Thoracic aorta (tissue), 2 donors: ENCODE results near the gene EMILIN2. TPM values are rescaled to one million over a fixed set of nuclear protein-coding genes. Genes with fewer than 3 reads are reported as not detected.
A peak's percentile ranks its signal among the peaks of the same experiment; 100 is the strongest.

Source experiments
- ATAC-seq: fragments of 150-250 bp; one replicate; pipeline ENCODE4 v1.8.0; 2017; ENCODE audit warnings: low read depth; ENCODE audit not compliant: insufficient number of reproducible peaks, low FRiP score
- DNase-seq: peaks from one replicate; pipeline ENCODE4 v3.0.0-alpha.2; 2020; ENCODE audit warnings: low spot score
- H3K27ac ChIP-seq, 2 donors: fragments of 200-600 bp; sonication (generic); 1 replicate in 1 of 2; 2 replicates in 1 of 2; pipeline ENCODE4 v1.5.1; 2016; ENCODE audit warnings: mild to moderate bottlenecking in 2 of 2, moderate library complexity in 2 of 2
- H3K27me3 ChIP-seq: fragments of 200-600 bp; sonication (generic); replicated peaks from 2 replicates; pipeline ENCODE4 v1.6.0; 2016; ENCODE audit warnings: mild to moderate bottlenecking; ENCODE audit not compliant: insufficient read depth
- H3K36me3 ChIP-seq: fragments of 200-600 bp; sonication (generic); one replicate; pipeline ENCODE4 v1.5.1; 2016
- H3K4me1 ChIP-seq, 2 donors: fragments of 200-600 bp; sonication (generic); 1 replicate in 1 of 2; 2 replicates in 1 of 2; pipeline versions ENCODE4 v1.5.1 to v1.6.0; 2016; ENCODE audit warnings: low read depth in 2 of 2, mild to moderate bottlenecking in 1 of 2; ENCODE audit not compliant: control insufficient read depth in 1 of 2
- H3K4me3 ChIP-seq: fragments of 200-600 bp; sonication (generic); 2 replicates; pipeline ENCODE4 v1.5.1; 2016; ENCODE audit warnings: mild to moderate bottlenecking
- H3K9me3 ChIP-seq: fragments of 200-600 bp; sonication (generic); 2 replicates; pipeline ENCODE4 v1.5.1; 2016
- total RNA-seq, 2 donors: library from RNA; depleted of rRNA; stranded (reverse); fragments of >200 nt; gene quantifications; one replicate each; pipeline versions ENCODE4 v1.1.0 to v1.2.3, GENCODE V29; 2016
- TF ChIP-seq, protein P1 (sequence below): fragments of 200-600 bp; sonication (generic); IDR thresholded peaks from one replicate; pipeline ENCODE4 v1.5.1; 2019; ENCODE audit warnings: antibody characterized with exemption

Gene EMILIN2
- total RNA-seq, 2 donors from 2014 or later = 22.6 to 27.4 TPM

DNA sequence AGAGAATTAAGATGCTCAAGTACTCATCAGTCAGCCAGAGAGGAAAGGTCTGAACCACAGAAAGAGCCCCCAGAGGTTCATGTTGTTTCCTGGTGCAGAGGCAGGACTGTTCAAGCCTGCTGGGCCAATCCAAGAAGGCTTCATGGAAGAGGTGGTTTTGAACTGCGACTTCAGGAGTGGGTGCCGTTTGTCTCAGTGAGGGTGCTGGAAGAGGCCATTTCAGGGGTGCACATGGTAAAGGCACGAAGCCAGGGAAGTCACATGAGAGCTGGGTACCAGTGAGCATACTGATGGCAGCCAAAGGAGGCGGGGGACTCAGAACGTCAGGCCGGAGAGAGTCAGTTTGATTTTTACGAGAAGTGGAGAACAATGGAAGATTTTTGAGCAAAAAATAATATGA is 55.5 kb downstream of the EMILIN2 start:
- Histone ChIP-seq H3K9me3 (no peaks in the 10 kb centered on the region), H3K4me3 (no peak overlapping the region), H3K36me3 (no peaks in the 10 kb centered on the region), H3K4me1 (peaks cover 0 to 38% of the 10 kb centered on the region in 2 donors), H3K27me3 (no peaks in the 10 kb centered on the region), H3K27ac (peak overlapping the region; percentile 44 to 51)
- TF ChIP-seq, protein P1, sequence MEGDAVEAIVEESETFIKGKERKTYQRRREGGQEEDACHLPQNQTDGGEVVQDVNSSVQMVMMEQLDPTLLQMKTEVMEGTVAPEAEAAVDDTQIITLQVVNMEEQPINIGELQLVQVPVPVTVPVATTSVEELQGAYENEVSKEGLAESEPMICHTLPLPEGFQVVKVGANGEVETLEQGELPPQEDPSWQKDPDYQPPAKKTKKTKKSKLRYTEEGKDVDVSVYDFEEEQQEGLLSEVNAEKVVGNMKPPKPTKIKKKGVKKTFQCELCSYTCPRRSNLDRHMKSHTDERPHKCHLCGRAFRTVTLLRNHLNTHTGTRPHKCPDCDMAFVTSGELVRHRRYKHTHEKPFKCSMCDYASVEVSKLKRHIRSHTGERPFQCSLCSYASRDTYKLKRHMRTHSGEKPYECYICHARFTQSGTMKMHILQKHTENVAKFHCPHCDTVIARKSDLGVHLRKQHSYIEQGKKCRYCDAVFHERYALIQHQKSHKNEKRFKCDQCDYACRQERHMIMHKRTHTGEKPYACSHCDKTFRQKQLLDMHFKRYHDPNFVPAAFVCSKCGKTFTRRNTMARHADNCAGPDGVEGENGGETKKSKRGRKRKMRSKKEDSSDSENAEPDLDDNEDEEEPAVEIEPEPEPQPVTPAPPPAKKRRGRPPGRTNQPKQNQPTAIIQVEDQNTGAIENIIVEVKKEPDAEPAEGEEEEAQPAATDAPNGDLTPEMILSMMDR = no peak
- no peak for DNase-seq
- ATAC-seq = no peak

DNA sequence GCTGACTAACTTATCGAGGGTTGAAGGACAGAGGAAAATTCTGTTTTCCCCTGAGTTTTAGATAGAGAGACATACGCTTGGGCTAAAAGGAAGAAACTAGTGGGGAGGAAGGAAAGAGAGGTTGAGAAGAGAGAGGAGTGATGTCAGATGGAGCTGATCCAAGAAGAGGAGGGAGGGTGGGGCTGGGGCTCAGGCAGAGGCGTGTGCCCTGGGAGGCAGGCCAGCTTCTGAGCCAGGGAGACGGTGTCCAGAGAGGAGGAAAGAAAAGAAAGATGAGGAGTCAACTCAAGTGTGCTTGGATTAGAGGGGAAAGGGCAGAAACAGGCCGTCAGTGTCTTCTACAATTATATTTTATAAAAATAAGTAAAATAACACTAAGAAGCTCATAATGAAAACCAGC is 56.2 kb downstream of the EMILIN2 start:
- Histone ChIP-seq H3K4me1 (peaks cover 0 to 41% of the 10 kb centered on the region in 2 donors), H3K27ac (peak overlapping the region; percentile 44 to 51), H3K9me3 (no peaks in the 10 kb centered on the region), H3K4me3 (no peak overlapping the region), H3K27me3 (no peaks in the 10 kb centered on the region), H3K36me3 (no peaks in the 10 kb centered on the region)
- ATAC-seq (no peak), DNase-seq (no peak)
- TF ChIP-seq, protein P1 = no peak

DNA sequence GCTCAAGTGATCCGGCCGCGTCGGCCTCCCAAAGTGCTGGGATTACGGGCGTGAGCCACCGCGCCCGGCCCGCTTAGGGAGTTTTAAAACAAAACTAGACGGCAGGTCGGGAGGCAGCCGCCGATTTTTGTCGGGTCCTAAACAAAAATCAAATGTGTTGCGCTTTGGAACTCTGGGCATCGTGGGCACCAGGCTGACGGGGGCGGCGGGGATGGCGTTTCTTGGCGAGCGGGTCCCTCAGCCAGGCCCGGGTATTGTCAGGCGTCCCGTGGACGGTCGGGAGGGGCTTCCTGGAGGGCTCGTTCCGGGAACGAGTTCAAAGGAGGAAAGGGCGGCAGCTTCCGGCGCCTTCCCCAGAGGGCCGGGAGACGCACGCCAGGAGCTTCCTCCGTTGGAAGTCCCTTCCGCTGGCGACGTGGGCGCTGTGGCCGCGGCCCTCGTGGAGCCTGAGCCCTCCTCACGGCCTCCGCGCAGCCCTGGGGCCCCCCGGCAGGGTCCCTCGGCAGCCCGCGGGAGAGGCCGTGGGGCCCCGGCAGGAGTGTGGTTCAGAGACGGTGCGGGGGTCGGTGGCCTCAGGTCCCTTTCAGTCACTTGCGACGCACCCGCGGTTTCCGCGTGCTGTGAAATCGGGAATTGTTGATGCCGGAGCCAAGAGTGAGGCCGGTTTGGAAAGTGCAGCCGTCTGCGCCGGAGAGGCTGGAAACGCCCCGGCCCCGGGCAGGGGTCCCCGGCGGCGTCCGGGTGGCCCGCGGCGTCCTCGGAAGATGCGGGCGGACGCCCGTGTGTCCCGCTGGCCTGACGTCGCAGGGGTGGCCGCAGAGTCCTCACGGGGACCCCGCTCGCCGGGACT is 59.3 kb downstream of the EMILIN2 start:
- Histone ChIP-seq H3K4me3 (peak overlapping the region; percentile 76), H3K27me3 (no peaks in the 10 kb centered on the region), H3K4me1 (peaks cover 0 to 41% of the 10 kb centered on the region in 2 donors), H3K36me3 (peaks cover 5% of the 10 kb centered on the region), H3K9me3 (no peaks in the 10 kb centered on the region), H3K27ac (peak overlapping the region in 1 of 2 donors; percentile 8)
- TF ChIP-seq, protein P1 = no peak
- DNase-seq (no peak), ATAC-seq (no peak)

DNA sequence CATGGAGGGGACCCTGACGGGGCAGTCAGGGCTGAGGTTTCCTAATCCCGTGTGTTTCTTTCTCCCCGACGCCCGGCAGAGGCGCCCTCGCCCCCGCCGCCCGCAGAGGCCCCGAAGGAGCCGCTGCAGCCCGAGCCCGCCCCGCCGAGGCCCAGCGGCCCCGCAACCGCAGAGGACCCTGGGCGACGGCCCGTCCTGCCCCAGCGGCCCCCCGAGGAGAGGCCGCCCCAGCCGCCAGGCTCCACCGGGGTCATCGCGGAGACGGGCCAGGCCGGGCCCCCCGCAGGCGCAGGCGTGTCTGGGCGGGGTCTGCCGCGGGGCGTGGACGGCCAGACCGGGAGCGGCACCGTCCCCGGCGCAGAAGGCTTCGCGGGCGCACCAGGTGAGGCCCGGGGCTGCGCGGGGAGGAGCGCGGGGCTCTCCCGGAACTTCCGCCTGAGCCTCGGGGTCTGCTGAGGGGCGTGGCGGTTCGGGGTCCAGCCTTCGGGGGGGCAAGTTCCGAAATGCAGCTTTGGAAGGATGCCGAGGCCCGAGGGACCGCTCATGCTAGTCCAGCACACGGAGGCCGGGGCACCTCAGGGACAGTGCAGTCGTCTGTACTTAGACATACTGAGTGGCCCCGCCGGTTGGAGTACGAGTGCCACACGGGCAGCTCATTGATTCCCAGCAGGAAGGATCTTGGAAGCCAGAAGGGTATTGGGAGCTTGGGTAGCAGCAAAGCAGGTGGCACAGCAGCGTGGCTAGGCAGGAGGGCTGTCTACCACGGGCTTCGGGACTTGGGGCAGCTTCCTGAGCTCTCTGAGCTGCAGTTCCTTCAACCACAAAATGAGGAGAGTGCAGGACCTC is 60.1 kb downstream of the EMILIN2 start:
- peaks cover 5% of the 10 kb centered on the region for H3K36me3 ChIP-seq
- no peak for DNase-seq
- H3K27me3 ChIP-seq = no peaks in the 10 kb centered on the region
- no peaks in the 10 kb centered on the region for H3K9me3 ChIP-seq
- H3K4me1 ChIP-seq = peaks cover 0 to 36% of the 10 kb centered on the region in 2 donors
- peak overlapping the region; percentile 76 for H3K4me3 ChIP-seq
- ATAC-seq = peak; percentile 40
- TF ChIP-seq, protein P1 = no peak
- peak overlapping the region in 1 of 2 donors; percentile 8 for H3K27ac ChIP-seq

DNA sequence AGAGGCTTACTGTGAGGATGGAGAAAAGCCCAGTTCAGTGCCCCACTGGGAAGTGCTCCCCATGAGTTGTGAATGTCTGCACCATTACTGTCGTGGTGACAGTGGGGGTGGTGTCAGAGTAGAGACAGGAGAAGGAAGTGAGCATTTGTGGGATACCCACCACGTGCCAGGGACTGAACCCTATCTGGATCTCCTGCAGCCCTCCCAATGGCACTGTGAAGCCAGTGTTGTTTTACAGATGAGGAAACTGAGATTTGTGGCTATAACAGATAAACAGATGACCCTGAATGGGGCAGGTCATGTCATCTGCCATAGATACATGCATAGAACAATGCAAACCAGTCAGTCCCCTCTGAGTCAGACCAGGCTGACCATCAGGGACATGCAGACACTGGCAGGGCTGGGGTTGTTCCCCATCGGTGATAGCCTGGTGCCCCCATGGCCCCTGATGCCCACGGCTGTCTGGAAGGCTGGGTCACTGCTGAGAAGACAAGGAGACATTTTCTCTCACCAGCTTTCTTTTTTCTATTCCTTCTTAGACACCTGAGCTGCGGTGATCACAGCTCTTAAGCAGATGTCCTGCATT is 60.8 kb downstream of the EMILIN2 start:
- H3K27me3 ChIP-seq = no peaks in the 10 kb centered on the region
- H3K4me3 ChIP-seq = peak overlapping the region; percentile 76
- DNase-seq (no peak), ATAC-seq (no peak)
- TF ChIP-seq, protein P1 = no peak
- H3K4me1 ChIP-seq = peaks cover 0 to 31% of the 10 kb centered on the region in 2 donors
- H3K9me3 ChIP-seq = no peaks in the 10 kb centered on the region
- H3K36me3 ChIP-seq = peaks cover 5% of the 10 kb centered on the region
- H3K27ac ChIP-seq = no peak overlapping the region
